ENCODE data around the gene TWNK. TPM values are rescaled to one million over a fixed set of nuclear protein-coding genes. Genes with fewer than 3 reads are reported as not detected.

TWNK gene
- total RNA-seq, 1 donor from 2014 or later, result 8.0 TPM

- intact Hi-C loops (cut with micrococcal nuclease), result no loop called here
- no peak for ATAC-seq
- no peak for DNase-seq
These were observed 52.7 kb downstream of the TWNK start for GRCh38 chr10:101040061-101040460.

- intact Hi-C loops (cut with micrococcal nuclease), result no loop called here
- DNase-seq (no peak), ATAC-seq (no peak)
These were observed 53.5 kb downstream of the TWNK start for GRCh38 chr10:101040851-101041250.

- peak; percentile 75 for DNase-seq
- ATAC-seq, result peak; percentile 80
- intact Hi-C loops (cut with micrococcal nuclease), result no loop called here
These were observed 54.0 kb downstream of the TWNK start for GRCh38 chr10:101041252-101041761.

- no peak for ATAC-seq
- intact Hi-C loops (cut with micrococcal nuclease), result no loop called here
These were observed 54.8 kb downstream of the TWNK start for GRCh38 chr10:101042118-101042517.

GRCh38 chr10:101042667-101043362, 55.5 kb downstream of the TWNK start:
- peak; percentile 93 for ATAC-seq

More at GRCh38 chr10:101042118-101042517, 54.8 kb downstream of the TWNK start:
- DNase-seq, result no peak

GRCh38 chr10:101043363-101043707, 56.0 kb downstream of the TWNK start:
- intact Hi-C loops (cut with micrococcal nuclease), result no loop called here
- ATAC-seq, result no peak
- no peak for DNase-seq

More at GRCh38 chr10:101042667-101043362, 55.5 kb downstream of the TWNK start:
- DNase-seq, result peak; percentile 97
- intact Hi-C loops (cut with micrococcal nuclease), result no loop called here

Small RNA genes within 50 kb of the gene (microRNA-seq; reads per million reads assigned to microRNA genes)
- gene MIR608 (ENCODE audit: borderline number of aligned reads), result not detected

Other genes starting within 250 kb of the TWNK start
- gene PAX2, start 242.0 kb upstream of the TWNK start, total RNA-seq, result not detected
- 18.9 TPM for gene SLF2, start 74.6 kb upstream of the TWNK start, total RNA-seq
- gene SEMA4G, start 18.0 kb upstream of the TWNK start, total RNA-seq, result 1.6 TPM
- 55.9 TPM for gene MRPL43, start within 50 bp of the TWNK start, total RNA-seq
- 44.9 TPM for gene LZTS2, start 12.3 kb downstream of the TWNK start, total RNA-seq
- 0.17 TPM for gene PDZD7, start 43.6 kb downstream of the TWNK start, total RNA-seq
- 11.0 TPM for gene SFXN3, start 43.7 kb downstream of the TWNK start, total RNA-seq
- gene KAZALD1, start 74.4 kb downstream of the TWNK start, total RNA-seq, result 7.8 TPM
- gene TLX1, start 143.8 kb downstream of the TWNK start, total RNA-seq, result not detected
- gene LBX1, start 241.9 kb downstream of the TWNK start, total RNA-seq, result not detected